Spleen (tissue), 11 donors: ENCODE results near the gene TEX2. TPM values are rescaled to one million over a fixed set of nuclear protein-coding genes. Genes with fewer than 3 reads are reported as not detected.

Experiments
- DNase-seq: peaks from one replicate; pipeline ENCODE4 v3.0.0-alpha.2; 2020
- H3K27ac ChIP-seq, 8 donors: fragments of 200-600 bp; sonication (generic) in 7 of 8; 1 replicate in 4 of 8; 2 replicates in 4 of 8; pipeline versions ENCODE4 v1.5.0 to v1.8.0; 2016 to 2021; ENCODE audit warnings: inconsistent platforms in 4 of 8, mild to moderate bottlenecking in 4 of 8, moderate library complexity in 1 of 8
- H3K27me3 ChIP-seq, 7 donors: fragments of 200-600 bp; sonication (generic) in 6 of 7; replicated peaks in 1 of 7; 1 replicate in 4 of 7; 2 replicates in 3 of 7; pipeline versions ENCODE4 v1.5.0 to v1.8.0; 2016 to 2021; ENCODE audit warnings: inconsistent platforms in 3 of 7, mild to moderate bottlenecking in 1 of 7
- H3K36me3 ChIP-seq, 6 donors: fragments of 200-600 bp; sonication (generic) in 5 of 6; 1 replicate in 4 of 6; 2 replicates in 2 of 6; pipeline versions ENCODE4 v1.5.0 to v1.8.0; 2016 to 2021; ENCODE audit warnings: inconsistent platforms in 2 of 6
- H3K4me1 ChIP-seq, 6 donors: fragments of 200-600 bp; sonication (generic) in 5 of 6; 1 replicate in 3 of 6; 2 replicates in 3 of 6; pipeline versions ENCODE4 v1.5.0 to v1.8.0; 2016 to 2021; ENCODE audit warnings: inconsistent platforms in 3 of 6
- H3K4me3 ChIP-seq, 8 donors: fragments of 200-600 bp; sonication (generic) in 7 of 8; 1 replicate in 4 of 8; 2 replicates in 4 of 8; pipeline versions ENCODE4 v1.5.0 to v1.8.0; 2016 to 2021; ENCODE audit warnings: inconsistent platforms in 4 of 8, mild to moderate bottlenecking in 4 of 8, moderate library complexity in 2 of 8
- H3K9me3 ChIP-seq, 8 donors: fragments of 200-600 bp; sonication (generic) in 7 of 8; 1 replicate in 4 of 8; 2 replicates in 4 of 8; pipeline versions ENCODE4 v1.5.0 to v1.8.0; 2016 to 2021; ENCODE audit warnings: inconsistent platforms in 4 of 8
- POLR2A ChIP-seq, 3 donors: fragments of 450-650 bp; IDR thresholded peaks; one replicate each; pipeline ENCODE4 v1.5.1; 2017; ENCODE audit warnings: antibody characterized with exemption in 3 of 3, mild to moderate bottlenecking in 1 of 3
- POLR2AphosphoS5 ChIP-seq, 3 donors: sonication (generic); formaldehyde crosslinking; IDR thresholded peaks; one replicate each; pipeline ENCODE4 v1.5.1; 2017; ENCODE audit warnings: antibody characterized with exemption in 3 of 3
- WGBS, 5 donors: extraction: QIAGEN DNeasy Blood & Tissue Kit in 3 of 5; methylation state at CpG; one replicate each; pipeline versions ENCODE4 v1.1.5 to v1.1.7; 2013 to 2018; 5-methylcytosine and 5-hydroxymethylcytosine counted together
- intact Hi-C: fragments of 100-400 bp; cut with DNase I; formaldehyde crosslinking; loops from one replicate; pipeline ENCODE4 v1.15.0; 2023; ENCODE audit warnings: low total_unique reads
- polyA plus RNA-seq, 3 donors: library from polyadenylated mRNA; stranded (reverse); fragments of 200-250 nt; gene quantifications; one replicate each; pipeline ENCODE4 v1.2.1, GENCODE V29; 2013
- total RNA-seq, 7 donors: library from RNA; depleted of rRNA in 3 of 7; stranded (reverse); fragments of >200 nt in 3 of 7; fragmentation: NEBNext Ultra II Directional in 4 of 7; extraction: Animal tissue kit (Norgen Biotek cat#: 25700) in 4 of 7; gene quantifications; one replicate each; pipeline versions ENCODE4 v1.1.0 to v1.2.1, GENCODE V29; 2016 to 2021
- TF ChIP-seq, protein P1 (sequence below), 11 experiments: fragments of 200-600 bp in 7 of 11; fragments of 450-650 bp in 4 of 11; sonication (generic) in 4 of 11; IDR thresholded peaks in 8 of 11; conservative IDR thresholded peaks in 3 of 11; 1 replicate in 7 of 11; 2 replicates in 4 of 11; pipeline versions ENCODE4 v1.4.0 to v1.8.0; 2016 to 2021; ENCODE audit warnings: antibody characterized with exemption in 11 of 11, inconsistent platforms in 4 of 11, mild to moderate bottlenecking in 1 of 11
- donor health status: healthy with polysubstance abuse.
- donor health status: DM: no; HTN: no; CAD: no; lungs with moderate emphysema.
- donor health status: DM: no; HTN: no; CAD: no.
- donor health status: Bipolar disorder and iron deficiency.
- donor health status: healthy.
- donor health status: DM: no; HTN: no; CAD: no.
- donor health status: DM: yes; HTN: yes; CAD: no.

The TEX2 gene
- total and polyA plus RNA-seq, 10 donors = 3.0 to 44.5 (median 26.7) TPM

DNA sequence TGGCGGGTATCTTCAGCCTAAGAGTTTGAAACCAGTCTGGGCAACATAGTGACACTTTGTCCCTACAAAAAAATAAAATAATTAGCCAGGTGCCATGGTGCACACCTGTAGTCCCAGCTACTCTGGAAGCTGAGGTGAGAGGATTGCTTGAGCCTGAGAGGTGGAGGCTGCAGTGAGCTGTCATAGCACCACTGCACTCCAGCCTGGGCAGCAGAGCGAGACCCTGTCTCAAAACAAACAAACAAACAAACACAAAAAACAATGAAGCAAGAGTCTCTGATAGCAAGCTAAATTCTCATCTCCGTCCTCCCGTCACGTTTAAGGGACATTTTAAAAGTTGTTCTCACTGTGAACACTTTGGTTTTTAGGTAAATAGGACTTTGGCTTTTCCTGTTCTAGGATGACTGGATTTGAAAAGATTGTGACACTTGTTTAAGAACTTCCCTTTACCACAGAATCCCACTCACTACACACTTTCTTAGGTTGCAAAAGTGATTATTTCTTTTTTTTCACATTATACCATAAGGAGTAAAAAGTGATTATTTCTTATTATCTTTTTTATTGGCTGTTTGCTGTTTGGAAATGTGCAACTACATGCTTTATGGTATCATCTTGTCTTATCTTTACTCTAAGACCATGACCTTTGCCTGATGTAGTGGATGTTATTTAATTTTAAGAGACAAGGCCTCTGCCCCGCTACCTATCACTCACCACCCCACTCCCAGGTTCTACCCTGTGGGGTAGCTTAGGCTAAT lies 128.7 kb downstream of the TEX2 start:
- 85 to 95% (median 93%) methylated on average over 6 of the region's 6 CpGs for WGBS, 5 donors
- H3K27me3 ChIP-seq = no peaks in the 10 kb centered on the region
- no peak for DNase-seq
- H3K4me1 ChIP-seq = peaks cover 13 to 36% (median 24%) of the 10 kb centered on the region in 6 donors
- intact Hi-C loops = loop anchor here (5.0 kb wide), 2 partner anchors 102 to 222 kb away; partner anchors contain the start of gene CSHL1
- no peak overlapping the region for H3K27ac ChIP-seq
- H3K9me3 ChIP-seq = no peaks in the 10 kb centered on the region
- H3K36me3 ChIP-seq = no peaks in the 10 kb centered on the region
- no peak overlapping the region for H3K4me3 ChIP-seq
- TF ChIP-seq, protein P1, sequence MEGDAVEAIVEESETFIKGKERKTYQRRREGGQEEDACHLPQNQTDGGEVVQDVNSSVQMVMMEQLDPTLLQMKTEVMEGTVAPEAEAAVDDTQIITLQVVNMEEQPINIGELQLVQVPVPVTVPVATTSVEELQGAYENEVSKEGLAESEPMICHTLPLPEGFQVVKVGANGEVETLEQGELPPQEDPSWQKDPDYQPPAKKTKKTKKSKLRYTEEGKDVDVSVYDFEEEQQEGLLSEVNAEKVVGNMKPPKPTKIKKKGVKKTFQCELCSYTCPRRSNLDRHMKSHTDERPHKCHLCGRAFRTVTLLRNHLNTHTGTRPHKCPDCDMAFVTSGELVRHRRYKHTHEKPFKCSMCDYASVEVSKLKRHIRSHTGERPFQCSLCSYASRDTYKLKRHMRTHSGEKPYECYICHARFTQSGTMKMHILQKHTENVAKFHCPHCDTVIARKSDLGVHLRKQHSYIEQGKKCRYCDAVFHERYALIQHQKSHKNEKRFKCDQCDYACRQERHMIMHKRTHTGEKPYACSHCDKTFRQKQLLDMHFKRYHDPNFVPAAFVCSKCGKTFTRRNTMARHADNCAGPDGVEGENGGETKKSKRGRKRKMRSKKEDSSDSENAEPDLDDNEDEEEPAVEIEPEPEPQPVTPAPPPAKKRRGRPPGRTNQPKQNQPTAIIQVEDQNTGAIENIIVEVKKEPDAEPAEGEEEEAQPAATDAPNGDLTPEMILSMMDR (IDR thresholded peaks at IDR 0.05 in 8 of 11, conservative IDR thresholded peaks at IDR 0.05 in 3 of 11) = no peak

DNA sequence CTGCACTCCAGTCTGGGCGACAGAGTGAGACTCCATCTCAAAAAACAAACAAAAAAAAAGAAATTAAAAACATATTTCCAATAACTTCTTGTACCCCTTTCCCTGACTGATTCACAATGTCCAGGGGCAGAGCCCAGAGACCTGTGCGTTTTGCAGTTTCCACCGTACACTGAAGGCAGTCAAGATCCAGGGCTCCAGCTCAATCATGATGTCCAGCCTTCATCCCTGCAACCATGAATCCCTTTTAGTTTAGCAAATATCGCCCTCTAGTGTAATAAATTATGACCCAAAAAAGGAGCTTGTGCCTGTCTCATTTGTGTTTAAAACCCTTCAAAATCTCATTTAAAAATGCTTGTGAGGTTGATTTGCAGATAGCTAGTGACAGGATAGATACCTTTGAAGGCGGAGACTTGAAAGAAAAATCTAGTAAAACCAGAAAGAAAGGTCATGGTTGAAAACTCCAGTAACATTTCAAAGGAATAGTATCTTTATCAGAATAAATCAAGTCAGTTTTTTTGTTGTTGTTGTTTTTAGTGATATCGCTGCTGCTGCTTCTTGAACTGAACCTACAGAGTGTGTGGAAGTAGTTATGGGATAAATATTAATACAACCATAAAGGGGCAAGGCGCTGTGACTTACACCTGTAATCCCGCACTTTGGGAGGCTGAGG lies 129.4 kb downstream of the TEX2 start:
- Histone ChIP-seq H3K9me3 (no peaks in the 10 kb centered on the region), H3K27me3 (no peaks in the 10 kb centered on the region), H3K4me3 (no peak overlapping the region), H3K27ac (no peak overlapping the region), H3K36me3 (no peaks in the 10 kb centered on the region), H3K4me1 (peaks cover 18 to 43% (median 30%) of the 10 kb centered on the region in 6 donors)
- DNase-seq = no peak
- TF ChIP-seq, protein P1 (IDR thresholded peaks at IDR 0.05 in 8 of 11, conservative IDR thresholded peaks at IDR 0.05 in 3 of 11) = peak; percentile 60 to 84 (median 75)
- no peak for TF ChIP-seq POLR2A (IDR thresholded peaks at IDR 0.05)
- no peak for TF ChIP-seq POLR2AphosphoS5 (IDR thresholded peaks at IDR 0.05)
- 43 to 45% (median 44%) methylated on average over 8 of the region's 8 CpGs for WGBS, 5 donors
- intact Hi-C loops = loop anchor here (5.0 kb wide), 2 partner anchors 101 to 221 kb away; partner anchors contain the start of gene CSHL1

DNA sequence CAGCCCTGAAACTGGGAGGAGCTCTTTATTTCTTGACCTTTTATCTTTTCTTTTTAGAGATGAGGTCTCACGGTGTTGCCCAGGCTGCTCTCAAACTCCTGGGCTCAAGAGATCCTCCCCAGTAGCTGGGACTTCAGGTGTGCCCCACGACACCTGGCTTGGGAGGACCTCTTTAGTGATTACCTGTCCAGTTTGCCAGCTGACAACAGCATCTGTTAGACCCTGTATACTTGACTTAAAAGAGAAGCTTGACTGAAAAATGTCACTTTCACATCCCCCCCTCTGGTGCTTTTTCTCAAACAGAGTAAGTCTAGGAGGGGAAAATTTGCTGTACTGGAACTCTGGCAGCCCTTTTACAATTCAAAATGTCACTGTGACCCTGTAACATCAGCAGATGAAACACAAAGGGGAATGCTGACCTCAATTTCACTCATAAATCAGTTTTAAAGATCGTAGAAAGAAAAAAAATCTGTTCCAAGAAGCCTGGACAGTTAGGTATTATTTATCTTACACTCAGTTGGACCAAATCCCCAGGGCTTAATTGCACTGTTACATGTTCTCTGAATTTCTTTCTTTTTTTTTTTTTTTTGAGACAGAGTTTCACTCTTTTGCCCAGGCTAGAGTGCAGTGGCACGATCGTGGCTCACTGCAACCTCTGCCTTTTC lies 131.3 kb downstream of the TEX2 start:
- H3K27ac ChIP-seq = peak overlapping the region; percentile 95 to 99 (median 97)

More for the DNA sequence above, 131.3 kb downstream of the TEX2 start:
- TF ChIP-seq POLR2A (IDR thresholded peaks at IDR 0.05) (no peak), POLR2AphosphoS5 (IDR thresholded peaks at IDR 0.05) (no peak)
- TF ChIP-seq, protein P1 (IDR thresholded peaks at IDR 0.05 in 8 of 11, conservative IDR thresholded peaks at IDR 0.05 in 3 of 11) = no peak
- no peaks in the 10 kb centered on the region for H3K36me3 ChIP-seq
- no peaks in the 10 kb centered on the region for H3K27me3 ChIP-seq
- H3K9me3 ChIP-seq = no peaks in the 10 kb centered on the region
- 68 to 88% (median 80%) methylated on average over 5 of the region's 5 CpGs for WGBS, 5 donors
- no peak for DNase-seq
- H3K4me1 ChIP-seq = peaks cover 18 to 63% (median 47%) of the 10 kb centered on the region in 6 donors
- H3K4me3 ChIP-seq = no peak overlapping the region
- intact Hi-C loops = loop anchor here (5.0 kb wide), 2 partner anchors 99 to 219 kb away; partner anchors contain the start of gene CSHL1
